ENCODE measurements around the gene DIS3L2. TPM values are rescaled to one million over a fixed set of nuclear protein-coding genes. Genes with fewer than 3 reads are reported as not detected.

The DIS3L2 gene
- total and polyA plus RNA-seq, 2 of the 8 experiments (the other 6 are each of a cell fraction or from before 2014, with no cell fraction given), result 11.5 to 21.6 TPM

DNA sequence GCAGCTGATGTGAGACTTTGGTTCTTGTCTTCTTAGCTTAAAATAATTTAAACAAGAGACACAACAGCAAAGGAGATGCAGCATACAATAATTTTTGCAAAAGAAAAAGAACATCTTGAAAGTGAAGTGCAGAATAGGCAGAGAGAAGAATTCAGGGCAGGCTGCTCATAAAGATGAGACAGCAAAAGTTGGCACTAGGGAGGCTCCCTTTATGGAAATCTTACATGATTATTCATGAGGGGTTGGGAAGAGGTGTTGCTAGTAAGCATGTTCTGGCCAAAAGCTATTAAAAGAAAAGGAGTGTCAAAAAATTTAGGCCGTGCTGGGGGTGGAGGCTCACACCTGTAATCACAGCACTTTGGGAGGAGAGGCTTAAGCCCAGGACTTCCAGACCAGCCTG lies 412.8 kb downstream of the DIS3L2 start (continued):
- TF ChIP-seq KDM1A (IDR thresholded peaks at IDR 0.05; ENCODE audit: borderline replicate concordance, low read length), result no peak
- no peak for TF ChIP-seq NRF1 (IDR thresholded peaks at IDR 0.05; ENCODE audit: low read depth, low read length)
- TF ChIP-seq, protein P1, sequence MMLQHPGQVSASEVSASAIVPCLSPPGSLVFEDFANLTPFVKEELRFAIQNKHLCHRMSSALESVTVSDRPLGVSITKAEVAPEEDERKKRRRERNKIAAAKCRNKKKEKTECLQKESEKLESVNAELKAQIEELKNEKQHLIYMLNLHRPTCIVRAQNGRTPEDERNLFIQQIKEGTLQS (IDR thresholded peaks at IDR 0.05; ENCODE audit: insufficient read depth, low read depth, low read length), result no peak
- TF ChIP-seq KDM5A (IDR thresholded peaks at IDR 0.05; ENCODE audit: low read length), result no peak

Measured in H1 (cell line).